ENCODE measurements around the gene ZFC3H1.
A peak's percentile ranks its signal among the peaks of the same experiment; 100 is the strongest.

The ZFC3H1 gene

DNA sequence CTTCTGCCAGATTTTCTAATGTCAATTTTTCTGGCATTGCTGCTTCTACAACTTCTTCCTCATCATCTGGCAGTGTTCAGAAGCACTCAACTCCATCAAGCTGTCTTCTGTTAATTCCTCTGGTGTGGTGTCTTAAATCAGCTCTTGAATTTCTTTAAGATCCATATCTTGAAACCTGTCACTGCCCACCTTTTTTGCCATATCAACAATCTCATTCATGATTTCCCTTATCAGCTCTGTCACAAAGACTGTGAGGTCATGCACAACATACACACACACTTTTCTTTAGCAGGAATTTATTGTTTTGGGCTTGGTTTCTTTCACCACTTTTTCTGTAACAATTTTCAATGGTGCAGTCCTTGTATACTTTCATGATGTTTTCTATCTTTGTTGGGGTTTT is 7.7 kb upstream of the ZFC3H1 start:
- Histone ChIP-seq H4K20me1 (ENCODE audit: insufficient read depth, low read length, poor library complexity, severe bottlenecking) (no peaks in the 10 kb centered on the region), H3K79me2 (ENCODE audit: insufficient read depth, low read length) (peaks cover 6% of the 10 kb centered on the region), H3K4me1 (ENCODE audit: insufficient read depth, low read length, poor library complexity, severe bottlenecking) (peaks cover 5% of the 10 kb centered on the region), H3K4me3 (ENCODE audit: low read length, poor library complexity, severe bottlenecking) (no peak overlapping the region), H3K9me3 (ENCODE audit: insufficient read depth, low read depth, low read length) (no peaks in the 10 kb centered on the region), H3K9ac (ENCODE audit: low read depth, low read length, poor library complexity, severe bottlenecking) (no peak overlapping the region), H3K9me2 (replicated peaks; ENCODE audit: low read depth, low read length) (no peaks in the 10 kb centered on the region), H3K36me3 (ENCODE audit: insufficient read depth, low read length) (no peaks in the 10 kb centered on the region), H2AFZ (ENCODE audit: low read length) (no peak overlapping the region), H3F3A (ENCODE audit: low read depth) (no peaks in the 10 kb centered on the region), H3K27me3 (ENCODE audit: insufficient read depth, low read length, poor library complexity, severe bottlenecking) (no peaks in the 10 kb centered on the region), H3K4me2 (ENCODE audit: low read depth, low read length, poor library complexity, severe bottlenecking) (no peak overlapping the region)
- TF ChIP-seq, protein P1, sequence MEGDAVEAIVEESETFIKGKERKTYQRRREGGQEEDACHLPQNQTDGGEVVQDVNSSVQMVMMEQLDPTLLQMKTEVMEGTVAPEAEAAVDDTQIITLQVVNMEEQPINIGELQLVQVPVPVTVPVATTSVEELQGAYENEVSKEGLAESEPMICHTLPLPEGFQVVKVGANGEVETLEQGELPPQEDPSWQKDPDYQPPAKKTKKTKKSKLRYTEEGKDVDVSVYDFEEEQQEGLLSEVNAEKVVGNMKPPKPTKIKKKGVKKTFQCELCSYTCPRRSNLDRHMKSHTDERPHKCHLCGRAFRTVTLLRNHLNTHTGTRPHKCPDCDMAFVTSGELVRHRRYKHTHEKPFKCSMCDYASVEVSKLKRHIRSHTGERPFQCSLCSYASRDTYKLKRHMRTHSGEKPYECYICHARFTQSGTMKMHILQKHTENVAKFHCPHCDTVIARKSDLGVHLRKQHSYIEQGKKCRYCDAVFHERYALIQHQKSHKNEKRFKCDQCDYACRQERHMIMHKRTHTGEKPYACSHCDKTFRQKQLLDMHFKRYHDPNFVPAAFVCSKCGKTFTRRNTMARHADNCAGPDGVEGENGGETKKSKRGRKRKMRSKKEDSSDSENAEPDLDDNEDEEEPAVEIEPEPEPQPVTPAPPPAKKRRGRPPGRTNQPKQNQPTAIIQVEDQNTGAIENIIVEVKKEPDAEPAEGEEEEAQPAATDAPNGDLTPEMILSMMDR (conservative IDR thresholded peaks at IDR 0.05; ENCODE audit: low read length) = no peak
- TF ChIP-seq EZH2phosphoT487 (IDR thresholded peaks at IDR 0.05; ENCODE audit: borderline replicate concordance) = no peak

DNA sequence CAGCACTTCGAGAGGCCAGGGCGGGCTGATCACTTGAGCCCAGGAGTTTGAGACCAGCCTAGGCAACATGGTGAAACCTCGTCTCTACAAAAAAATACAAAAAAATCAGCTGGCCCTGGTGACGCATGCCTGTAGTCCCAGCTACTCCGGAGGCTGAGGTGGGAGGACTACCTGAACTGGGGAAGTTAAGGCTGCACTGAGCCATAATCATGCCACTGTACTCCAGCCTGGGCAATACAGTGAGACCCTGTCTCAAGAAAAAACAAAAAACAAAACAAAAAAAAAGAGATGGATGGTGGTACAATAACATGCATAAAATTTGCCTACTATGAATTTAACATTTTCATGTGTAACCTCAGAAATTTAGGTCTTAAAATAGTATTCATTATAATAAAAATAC is 2.6 kb upstream of the ZFC3H1 start:
- H3K79me2 ChIP-seq (ENCODE audit: insufficient read depth, low read length) = peaks cover 49% of the 10 kb centered on the region

DNA sequence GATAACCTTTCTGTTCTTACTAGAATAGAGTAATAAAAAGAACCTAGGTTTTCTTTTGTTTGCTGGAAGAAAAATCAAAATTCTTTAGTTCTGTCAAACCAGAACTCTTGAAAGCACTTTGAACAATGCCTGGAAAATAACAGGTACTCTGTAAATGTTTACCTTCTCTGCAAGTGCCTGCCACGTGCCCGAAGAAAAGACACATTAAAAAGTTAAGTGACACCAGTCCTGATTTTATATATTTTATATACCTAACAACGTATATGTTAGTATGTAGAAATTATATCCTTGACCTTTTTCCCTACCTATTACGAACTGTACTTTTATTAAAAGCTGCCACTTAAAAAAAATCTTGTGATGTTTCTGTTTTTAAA is 1.4 kb upstream of the ZFC3H1 start:
- peak overlapping the region; percentile 92; the same call in 1 of the 2 replicates for H2AFZ ChIP-seq (ENCODE audit: low read length)
- TF ChIP-seq, protein P1 (conservative IDR thresholded peaks at IDR 0.05; ENCODE audit: low read length) = no peak
- no peak for TF ChIP-seq EZH2phosphoT487 (IDR thresholded peaks at IDR 0.05; ENCODE audit: borderline replicate concordance)

More for the DNA sequence above, 2.6 kb upstream of the ZFC3H1 start:
- no peaks in the 10 kb centered on the region for H3F3A ChIP-seq (ENCODE audit: low read depth)
- H3K36me3 ChIP-seq (ENCODE audit: insufficient read depth, low read length) = no peaks in the 10 kb centered on the region
- H3K4me3 ChIP-seq (ENCODE audit: low read length, poor library complexity, severe bottlenecking) = peak overlapping the region; percentile 80
- no peak overlapping the region for H2AFZ ChIP-seq (ENCODE audit: low read length)
- H3K9me3 ChIP-seq (ENCODE audit: insufficient read depth, low read depth, low read length) = no peaks in the 10 kb centered on the region
- TF ChIP-seq, protein P1 (conservative IDR thresholded peaks at IDR 0.05; ENCODE audit: low read length) = no peak
- TF ChIP-seq EZH2phosphoT487 (IDR thresholded peaks at IDR 0.05; ENCODE audit: borderline replicate concordance) = no peak
- H3K4me1 ChIP-seq (ENCODE audit: insufficient read depth, low read length, poor library complexity, severe bottlenecking) = peaks cover 32% of the 10 kb centered on the region
- H3K9ac ChIP-seq (ENCODE audit: low read depth, low read length, poor library complexity, severe bottlenecking) = peak overlapping the region; percentile 91
- no peaks in the 10 kb centered on the region for H3K9me2 ChIP-seq (replicated peaks; ENCODE audit: low read depth, low read length)
- H3K27me3 ChIP-seq (ENCODE audit: insufficient read depth, low read length, poor library complexity, severe bottlenecking) = no peaks in the 10 kb centered on the region
- H3K4me2 ChIP-seq (ENCODE audit: low read depth, low read length, poor library complexity, severe bottlenecking) = peak overlapping the region; percentile 84
- peaks cover 25% of the 10 kb centered on the region for H4K20me1 ChIP-seq (ENCODE audit: insufficient read depth, low read length, poor library complexity, severe bottlenecking)

More for the DNA sequence above, 1.4 kb upstream of the ZFC3H1 start:
- H3K4me1 ChIP-seq (ENCODE audit: insufficient read depth, low read length, poor library complexity, severe bottlenecking) = peaks cover 39% of the 10 kb centered on the region
- H3K9ac ChIP-seq (ENCODE audit: low read depth, low read length, poor library complexity, severe bottlenecking) = peak overlapping the region; percentile 91
- H3K9me2 ChIP-seq (replicated peaks; ENCODE audit: low read depth, low read length) = no peaks in the 10 kb centered on the region
- H3K4me3 ChIP-seq (ENCODE audit: low read length, poor library complexity, severe bottlenecking) = peak overlapping the region; percentile 80
- peak overlapping the region; percentile 84 for H3K4me2 ChIP-seq (ENCODE audit: low read depth, low read length, poor library complexity, severe bottlenecking)
- H3F3A ChIP-seq (ENCODE audit: low read depth) = no peaks in the 10 kb centered on the region
- peaks cover 58% of the 10 kb centered on the region for H3K79me2 ChIP-seq (ENCODE audit: insufficient read depth, low read length)
- H3K9me3 ChIP-seq (ENCODE audit: insufficient read depth, low read depth, low read length) = no peaks in the 10 kb centered on the region
- no peaks in the 10 kb centered on the region for H3K36me3 ChIP-seq (ENCODE audit: insufficient read depth, low read length)
- peaks cover 33% of the 10 kb centered on the region for H4K20me1 ChIP-seq (ENCODE audit: insufficient read depth, low read length, poor library complexity, severe bottlenecking)
- no peaks in the 10 kb centered on the region for H3K27me3 ChIP-seq (ENCODE audit: insufficient read depth, low read length, poor library complexity, severe bottlenecking)
